ENCODE measurements around the gene THBS3.
"Not testable (repeated sequence)": the region's sequence is repeated elsewhere in the genome, so short reads cannot be mapped to it uniquely, and the experiment has no call there.

The THBS3 gene

DNA sequence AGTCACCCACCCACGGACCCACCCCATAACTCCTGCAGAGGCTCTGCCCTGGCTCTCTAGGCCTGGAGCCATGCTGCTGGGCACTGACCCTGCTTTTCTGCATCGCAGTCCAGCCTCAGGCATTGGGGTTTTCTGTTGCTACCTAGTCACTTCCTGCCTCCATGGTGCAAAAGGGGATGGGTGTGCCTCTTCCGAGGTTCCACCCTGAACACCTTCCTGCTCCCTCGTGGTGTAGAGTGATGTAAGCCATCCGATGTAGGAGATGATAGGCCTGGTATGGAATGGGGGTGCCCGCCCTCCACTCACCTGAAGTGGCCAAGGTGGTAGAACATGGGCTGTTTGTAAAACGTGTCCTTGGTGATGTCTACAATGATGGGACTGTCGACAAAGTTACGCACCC lies 27.7 kb upstream of the THBS3 start:
- in situ Hi-C loops (cut with MboI; ENCODE audit: low sequenced_read_pairs) = not testable (repeated sequence)

DNA sequence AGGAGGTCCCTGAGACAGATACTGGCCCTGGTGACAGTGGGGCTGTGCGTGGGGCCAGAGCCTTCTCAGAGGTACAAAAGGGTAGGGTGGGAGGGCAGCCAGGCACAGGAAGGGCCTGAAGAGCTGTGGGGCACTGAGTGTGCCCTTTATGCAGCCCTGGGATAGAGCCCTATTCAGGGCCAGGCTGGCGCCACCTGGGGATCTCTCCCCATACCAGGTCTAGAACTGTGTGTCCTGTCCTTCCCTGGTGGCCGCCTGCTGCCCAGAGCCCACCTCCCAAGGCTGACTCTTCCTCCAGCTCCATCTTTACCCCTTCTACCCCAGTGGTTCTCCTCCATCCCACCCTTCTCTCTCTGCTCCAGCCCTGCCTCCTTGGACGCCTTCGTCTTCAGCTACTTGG lies 25.8 kb upstream of the THBS3 start:
- in situ Hi-C loops (cut with MboI; ENCODE audit: low sequenced_read_pairs) = not testable (repeated sequence)

DNA sequence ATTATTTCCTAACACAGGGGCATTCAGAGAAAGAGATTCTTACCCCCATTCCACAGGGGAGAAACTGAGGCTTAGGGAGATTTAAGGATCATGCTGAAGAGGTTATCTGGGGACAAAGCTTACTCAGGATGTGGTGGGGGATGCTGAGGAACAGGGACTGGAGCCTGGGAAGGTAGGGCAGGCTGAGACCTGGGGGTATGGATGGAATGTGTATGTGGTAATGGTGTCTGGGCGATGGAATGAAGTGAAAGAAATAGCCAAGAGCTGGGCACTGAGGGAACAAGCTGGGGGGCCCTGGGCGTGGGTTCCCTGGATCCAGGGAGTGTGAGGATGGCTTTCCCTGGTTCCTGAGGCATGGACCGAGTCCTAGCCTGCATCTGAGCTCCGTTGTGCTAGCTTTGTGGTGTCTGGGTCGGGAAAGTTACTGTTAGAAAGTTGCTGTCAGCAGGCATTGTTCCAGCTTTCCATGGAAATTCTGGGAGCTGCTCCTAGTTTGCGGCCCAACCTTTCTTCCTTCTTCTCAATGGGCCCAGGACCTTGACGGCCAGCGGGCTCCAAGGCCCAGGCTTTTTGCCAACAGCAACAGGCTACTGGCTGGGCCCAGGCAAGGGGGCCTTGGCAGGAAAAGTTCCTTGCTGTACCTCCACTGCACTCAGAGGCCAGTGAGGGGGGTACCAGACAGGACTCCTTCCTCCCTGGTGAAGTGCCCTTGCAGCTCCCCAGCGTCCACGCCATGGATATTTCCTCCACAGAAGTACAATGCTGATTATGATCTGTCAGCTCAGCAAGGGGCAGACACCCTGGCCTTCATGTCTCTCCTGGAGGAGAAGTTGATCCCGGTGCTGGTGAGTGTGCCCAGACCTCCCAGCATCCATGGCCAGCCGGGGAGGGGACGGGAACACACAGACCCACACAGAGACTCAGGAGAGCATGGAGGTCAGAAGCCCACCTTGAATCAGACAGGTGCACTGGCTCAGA lies 24.6 kb upstream of the THBS3 start:
- in situ Hi-C loops (cut with MboI; ENCODE audit: low sequenced_read_pairs) = not testable (repeated sequence)

DNA sequence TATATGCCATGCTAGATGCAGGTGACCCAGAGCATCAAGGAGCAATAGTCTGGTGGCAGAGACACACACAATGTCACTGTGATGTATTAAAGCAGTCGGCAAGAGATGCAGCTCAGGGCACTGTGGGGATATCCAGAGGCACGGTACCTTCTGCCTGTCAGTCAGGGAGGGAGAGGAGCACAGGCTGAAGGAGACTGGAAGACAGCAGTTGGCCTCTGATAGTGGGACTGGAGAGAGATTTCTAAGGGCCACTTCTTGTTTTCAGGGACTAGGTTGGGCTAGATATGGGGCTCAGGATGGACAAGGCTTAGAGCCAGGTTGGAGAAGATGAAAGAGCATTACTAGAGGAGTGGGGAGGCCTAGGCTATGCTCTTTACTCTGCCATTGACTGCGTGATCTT lies 23.6 kb upstream of the THBS3 start:
- in situ Hi-C loops (cut with MboI; ENCODE audit: low sequenced_read_pairs) = not testable (repeated sequence)

DNA sequence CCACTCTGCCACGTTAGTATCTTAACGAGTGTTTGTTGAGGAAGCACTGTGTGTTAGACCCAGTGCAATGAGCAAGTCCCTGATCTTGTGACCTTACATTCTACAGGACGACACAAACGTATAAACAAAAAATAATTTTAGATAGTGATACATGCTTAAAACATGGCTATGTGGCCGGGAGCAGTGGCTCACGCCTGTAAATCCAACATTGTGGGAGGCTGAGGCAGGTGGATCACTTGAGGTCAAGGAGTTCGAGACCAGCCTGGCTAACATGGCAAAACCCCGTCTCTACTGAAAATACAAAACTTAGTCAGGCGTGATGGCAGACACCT lies 20.4 kb upstream of the THBS3 start:
- in situ Hi-C loops (cut with MboI; ENCODE audit: low sequenced_read_pairs) = no loop called here

DNA sequence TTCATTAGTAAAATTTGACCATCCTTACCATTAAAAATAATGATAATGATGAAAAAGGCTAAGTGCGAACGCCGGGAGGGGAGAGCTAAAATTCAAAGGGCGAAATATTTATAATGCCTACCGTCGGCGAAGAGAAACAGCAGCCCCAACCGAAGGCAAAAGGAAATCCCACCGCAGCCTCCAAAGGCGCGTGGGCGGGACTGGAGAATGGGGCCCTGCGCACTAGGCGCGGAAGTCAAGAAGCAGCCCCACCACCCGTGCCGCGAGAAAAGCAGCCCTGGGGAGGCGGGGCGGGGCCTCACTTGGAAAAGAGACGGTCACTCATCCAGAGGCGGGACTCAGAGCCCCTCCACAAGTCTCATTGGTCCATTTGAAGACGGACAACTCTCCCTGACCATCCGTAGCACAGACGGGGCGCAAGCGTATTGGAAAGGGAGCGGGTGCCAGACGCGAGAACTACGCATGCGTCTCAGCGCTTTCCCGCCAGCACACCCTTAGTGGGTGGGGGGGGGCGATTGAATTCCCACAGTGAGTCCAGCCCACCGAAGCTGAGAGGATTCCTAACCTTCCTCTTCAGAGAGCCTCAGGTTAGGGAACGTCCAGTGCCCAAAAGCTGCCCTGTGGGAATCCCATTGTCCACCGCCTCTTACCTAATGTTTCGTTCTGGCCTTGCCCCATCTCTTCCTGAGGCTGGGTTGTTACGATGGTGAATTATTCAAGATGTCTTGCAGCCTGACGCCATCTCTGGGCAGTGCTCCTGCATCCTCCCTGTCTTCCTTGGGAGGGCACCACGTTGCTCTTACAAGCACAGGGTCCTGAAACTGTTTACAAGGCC lies 19.8 kb upstream of the THBS3 start:
- in situ Hi-C loops (cut with MboI; ENCODE audit: low sequenced_read_pairs) = no loop called here

DNA sequence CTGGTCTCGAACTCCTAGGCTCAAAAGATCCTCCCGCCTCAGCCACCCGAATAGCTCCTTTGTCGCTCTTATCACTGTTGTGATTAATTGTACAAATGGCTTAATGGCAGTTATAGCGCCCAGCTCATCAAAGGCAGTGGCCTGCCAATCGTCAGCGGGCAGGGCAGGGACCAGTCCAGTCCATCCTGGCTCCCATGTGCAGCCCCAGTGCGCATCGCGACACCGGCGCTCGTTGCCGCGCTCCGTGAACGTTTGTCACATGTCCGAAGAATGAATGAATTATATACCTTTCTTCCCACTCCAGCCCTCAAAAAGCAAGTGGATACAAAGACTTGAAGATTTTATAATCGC lies 19.2 kb upstream of the THBS3 start:
- in situ Hi-C loops (cut with MboI; ENCODE audit: low sequenced_read_pairs) = no loop called here

DNA sequence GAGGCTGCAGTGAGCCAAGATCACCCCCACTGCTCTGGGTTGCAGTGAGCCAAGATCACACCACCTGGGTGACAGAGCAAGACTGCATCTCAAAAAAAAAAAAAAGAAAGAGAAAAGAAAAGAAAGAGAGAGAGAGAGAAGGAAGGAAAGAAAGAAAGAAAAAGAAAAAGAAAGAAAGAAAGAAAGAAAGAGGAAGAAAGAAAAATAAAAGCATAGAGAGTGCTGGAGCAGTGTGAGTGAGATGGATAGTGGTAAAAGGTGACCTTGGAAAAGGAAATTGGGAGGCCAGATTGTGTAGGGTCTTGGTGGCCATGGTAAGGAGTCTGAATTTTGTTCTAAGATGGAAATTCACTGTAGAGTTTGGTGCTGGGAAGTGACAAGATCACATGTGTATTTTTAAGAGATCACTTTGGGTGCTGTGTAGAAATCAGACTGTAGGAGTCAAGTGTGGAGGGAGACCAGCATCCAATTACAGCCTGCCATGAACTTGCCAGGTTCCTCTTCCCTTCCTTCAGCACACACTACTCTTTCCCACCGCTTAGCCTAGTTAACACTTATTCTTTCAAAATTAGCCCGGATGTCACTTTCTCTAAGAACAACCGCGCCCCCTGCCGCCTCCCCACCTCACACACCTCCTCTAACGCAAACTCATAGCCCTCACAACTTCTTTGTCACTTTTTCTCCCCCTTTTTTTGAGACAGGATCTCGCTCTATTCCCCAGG lies 18.7 kb upstream of the THBS3 start:
- in situ Hi-C loops (cut with MboI; ENCODE audit: low sequenced_read_pairs) = no loop called here

DNA sequence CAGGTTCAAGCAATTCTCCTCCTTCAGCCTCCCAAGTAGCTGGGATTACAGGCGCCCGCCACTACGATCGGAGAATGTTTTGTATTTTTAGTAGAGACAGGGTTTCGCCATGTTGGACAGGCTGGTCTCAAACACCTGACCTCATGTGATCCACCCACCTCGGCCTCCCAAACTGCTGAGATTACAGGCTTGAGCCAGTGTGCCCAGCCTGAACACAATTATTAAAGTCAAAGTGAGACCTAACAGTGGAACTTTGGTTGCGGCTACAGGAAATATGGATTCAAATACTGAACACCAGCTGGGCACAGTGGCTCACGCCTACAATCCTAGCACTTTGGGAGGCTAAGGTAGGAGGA lies 17.7 kb upstream of the THBS3 start:
- in situ Hi-C loops (cut with MboI; ENCODE audit: low sequenced_read_pairs) = not testable (repeated sequence)

DNA sequence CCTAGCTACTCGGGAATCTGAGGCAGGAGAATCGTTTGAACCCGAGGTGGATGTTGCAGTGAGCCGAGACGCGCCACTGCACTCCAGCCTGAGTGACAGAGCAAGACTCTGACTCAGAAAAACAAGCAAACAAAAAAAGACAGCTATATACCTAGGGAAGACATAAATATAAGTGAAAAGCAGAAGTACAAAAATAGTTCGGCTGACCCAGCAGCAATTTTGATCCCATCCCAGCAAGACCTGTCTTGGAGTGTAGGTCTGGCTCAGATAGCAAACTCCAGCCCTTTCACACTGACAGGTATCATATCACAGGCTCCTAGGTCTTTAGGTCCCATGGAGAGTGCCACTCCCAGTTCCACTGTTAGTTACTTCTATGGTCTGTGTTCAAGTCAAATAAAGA lies 15.3 kb upstream of the THBS3 start:
- in situ Hi-C loops (cut with MboI; ENCODE audit: low sequenced_read_pairs) = no loop called here

DNA sequence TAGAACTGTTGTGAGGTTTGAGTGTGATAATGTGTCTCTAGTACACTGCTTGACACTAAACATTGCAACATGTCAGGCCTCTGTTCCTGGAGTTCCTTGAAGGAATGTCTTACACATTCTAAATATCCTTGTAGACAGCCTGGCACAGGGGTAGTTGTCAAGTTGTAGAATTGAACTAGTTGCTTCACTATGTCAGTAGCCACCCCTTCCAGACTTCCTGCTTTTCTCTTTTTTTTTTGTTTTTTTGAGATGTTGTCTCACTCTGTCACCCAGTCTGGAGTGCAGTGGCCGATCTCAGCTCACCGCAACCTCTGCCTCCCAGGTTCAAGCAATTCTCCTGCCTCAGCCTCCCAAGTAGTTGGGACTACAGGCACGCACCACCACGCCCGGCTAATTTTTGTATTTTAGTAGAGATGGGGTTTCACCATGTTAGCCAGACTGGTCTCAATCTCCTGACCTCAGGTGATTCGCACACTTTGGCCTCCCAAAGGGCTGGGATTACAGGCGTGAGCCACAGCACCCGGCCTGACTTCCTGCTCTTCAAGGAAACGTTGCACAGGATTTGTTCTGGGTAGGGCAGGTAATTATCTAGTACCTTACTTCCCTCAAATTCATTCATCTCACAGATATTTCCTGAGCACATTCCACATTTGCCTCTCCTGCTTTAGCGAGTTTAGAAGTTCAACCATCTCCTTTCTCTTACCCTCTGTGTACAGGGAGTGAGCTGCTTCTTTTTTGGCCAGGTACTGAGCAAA lies 12.7 kb upstream of the THBS3 start:
- in situ Hi-C loops (cut with MboI; ENCODE audit: low sequenced_read_pairs) = not testable (repeated sequence)

DNA sequence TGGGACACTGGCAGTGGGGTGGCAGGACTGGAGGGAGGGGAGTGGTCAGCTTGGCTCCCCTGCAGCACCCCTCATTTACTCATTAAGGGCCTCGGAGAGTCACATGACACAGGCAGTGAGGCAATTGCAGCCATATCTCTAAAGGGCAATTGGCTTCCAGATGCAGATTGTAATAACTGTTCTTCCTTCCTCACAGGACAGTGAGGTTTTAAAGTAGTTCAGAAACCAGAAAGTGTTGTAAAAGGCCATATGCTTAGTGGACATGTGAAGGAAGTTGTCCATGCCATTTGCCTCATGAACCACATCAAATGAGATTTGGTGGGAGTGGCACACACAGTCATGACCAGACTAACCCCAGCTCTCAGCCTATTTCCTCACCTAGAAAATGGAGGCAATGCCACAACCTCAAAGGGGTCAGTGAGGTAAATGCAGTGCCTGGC lies 11.9 kb upstream of the THBS3 start:
- in situ Hi-C loops (cut with MboI; ENCODE audit: low sequenced_read_pairs) = no loop called here

DNA sequence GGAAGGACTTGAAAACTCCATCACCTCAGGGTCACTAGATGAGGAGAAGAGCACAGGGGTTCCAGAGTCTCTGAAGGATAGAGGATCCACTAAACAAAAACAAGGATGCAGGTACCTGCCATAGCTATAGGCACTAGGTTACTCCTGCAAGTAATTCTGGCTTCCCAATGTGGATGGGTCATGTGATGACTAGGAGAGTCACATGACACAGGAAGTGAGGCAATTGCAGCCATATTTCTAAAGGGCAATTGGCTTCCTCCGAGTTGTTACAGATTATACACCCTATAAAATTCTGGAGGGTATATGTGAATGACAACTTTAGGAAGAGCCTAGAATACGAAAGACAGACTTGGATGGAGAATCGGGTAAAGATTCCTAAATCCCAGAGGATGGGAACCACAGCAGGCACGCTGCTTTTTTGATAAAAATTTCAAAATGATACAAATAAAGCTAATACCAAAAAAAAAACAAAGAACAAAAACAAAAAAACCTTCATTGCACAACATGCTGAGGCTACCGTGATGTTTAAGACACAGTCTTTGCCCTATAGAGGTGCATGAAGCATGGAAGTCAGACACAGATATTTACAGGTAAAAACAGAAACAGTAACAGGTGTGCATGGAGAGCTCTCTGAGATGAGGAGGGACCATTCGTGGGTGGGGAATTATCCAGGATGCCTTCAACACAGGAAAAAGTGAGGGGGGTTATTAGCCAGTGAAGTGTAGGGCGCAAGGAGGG lies 11.3 kb upstream of the THBS3 start:
- in situ Hi-C loops (cut with MboI; ENCODE audit: low sequenced_read_pairs) = no loop called here

DNA sequence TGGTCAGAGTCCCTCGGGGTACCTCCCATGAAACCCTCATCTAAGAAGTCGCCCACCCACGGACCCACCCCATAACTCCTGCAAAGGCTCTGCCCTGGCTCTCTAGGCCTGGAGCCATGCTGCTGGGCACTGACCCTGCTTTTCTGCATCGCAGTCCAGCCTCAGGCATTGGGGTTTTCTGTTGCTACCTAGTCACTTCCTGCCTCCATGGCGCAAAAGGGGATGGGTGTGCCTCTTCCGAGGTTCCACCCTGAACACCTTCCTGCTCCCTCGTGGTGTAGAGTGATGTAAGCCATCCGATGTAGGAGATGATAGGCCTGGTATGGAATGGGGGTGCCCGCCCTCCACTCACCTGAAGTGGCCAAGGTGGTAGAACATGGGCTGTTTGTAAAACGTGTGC lies 7.0 kb upstream of the THBS3 start:
- in situ Hi-C loops (cut with MboI; ENCODE audit: low sequenced_read_pairs) = not testable (repeated sequence)

DNA sequence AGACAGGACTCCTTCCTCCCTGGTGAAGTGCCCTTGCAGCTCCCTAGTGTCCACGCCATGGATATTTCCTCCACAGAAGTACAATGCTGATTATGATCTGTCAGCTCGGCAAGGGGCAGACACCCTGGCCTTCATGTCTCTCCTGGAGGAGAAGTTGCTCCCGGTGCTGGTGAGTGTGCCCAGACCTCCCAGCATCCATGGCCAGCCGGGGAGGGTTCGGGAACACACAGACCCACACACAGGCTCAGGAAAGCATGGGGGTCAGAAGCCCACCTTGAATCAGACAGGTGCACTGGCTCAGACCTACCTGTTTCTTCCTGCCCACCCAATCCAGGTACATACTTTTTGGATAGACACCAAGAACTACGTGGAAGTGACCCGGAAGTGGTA lies 4.3 kb upstream of the THBS3 start:
- in situ Hi-C loops (cut with MboI; ENCODE audit: low sequenced_read_pairs) = not testable (repeated sequence)

DNA sequence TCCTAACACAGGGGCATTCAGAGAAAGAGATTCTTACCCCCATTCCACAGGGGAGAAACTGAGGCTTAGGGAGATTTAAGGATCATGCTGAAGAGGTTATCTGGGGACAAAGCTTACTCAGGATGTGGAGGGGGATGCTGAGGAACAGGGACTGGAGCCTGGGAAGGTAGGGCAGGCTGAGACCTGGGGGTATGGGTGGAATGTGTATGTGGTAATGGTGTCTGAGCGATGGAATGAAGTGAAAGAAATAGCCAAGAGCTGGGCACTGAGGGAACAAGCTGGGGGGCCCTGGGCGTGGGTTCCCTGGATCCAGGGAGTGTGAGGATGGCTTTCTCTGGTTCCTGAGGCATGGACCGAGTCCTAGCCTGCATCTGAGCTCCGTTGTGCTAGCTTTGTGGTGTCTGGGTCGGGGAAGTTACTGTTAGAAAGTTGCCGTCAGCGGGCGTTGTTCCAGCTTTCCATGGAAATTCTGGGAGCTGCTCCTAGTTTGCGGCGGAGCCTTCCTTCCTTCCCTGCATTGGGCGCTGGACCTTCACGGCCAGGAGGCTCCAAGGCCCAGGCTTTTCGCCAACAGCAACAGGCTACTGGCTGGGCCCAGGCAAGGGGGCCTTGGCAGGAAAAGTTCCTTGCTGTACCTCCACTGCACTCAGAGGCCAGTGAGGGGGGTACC lies 3.8 kb upstream of the THBS3 start:
- in situ Hi-C loops (cut with MboI; ENCODE audit: low sequenced_read_pairs) = not testable (repeated sequence)

DNA sequence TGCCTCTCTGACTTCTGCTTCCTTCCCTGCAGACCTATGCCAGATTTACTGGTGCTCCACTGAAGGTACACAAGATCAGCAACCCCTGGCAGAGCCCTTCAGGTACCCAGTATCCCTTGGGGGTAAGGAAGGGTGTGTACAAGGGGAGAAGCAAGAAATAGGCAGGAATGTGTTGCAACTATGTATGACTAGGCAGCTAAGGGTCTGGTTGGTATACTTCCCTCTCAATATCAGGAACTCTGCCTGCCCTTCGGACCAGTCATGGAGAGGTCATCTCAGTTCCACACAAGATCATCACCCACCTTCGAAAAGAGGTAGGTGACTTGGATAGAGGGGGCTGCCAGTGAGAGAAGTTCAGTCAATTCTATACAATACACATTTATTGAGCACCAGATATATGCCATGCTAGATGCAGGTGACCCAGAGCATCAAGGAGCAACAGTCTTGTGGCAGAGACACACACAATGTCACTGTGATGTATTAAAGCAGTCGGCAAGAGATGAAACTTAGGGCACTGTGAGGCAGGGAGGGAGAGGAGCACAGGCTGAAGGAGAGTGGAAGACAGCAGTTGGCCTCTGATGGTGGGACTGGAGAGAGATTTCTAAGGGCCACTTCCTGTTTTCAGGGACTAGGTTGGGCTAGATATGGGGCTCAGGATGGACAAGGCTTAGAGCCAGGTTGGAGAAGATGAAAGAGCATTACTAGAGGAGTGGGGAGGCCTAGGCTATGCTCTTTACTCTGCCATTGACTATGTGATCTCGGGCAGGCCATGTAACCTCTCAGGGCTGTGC lies 2.8 kb upstream of the THBS3 start:
- in situ Hi-C loops (cut with MboI; ENCODE audit: low sequenced_read_pairs) = no loop called here

DNA sequence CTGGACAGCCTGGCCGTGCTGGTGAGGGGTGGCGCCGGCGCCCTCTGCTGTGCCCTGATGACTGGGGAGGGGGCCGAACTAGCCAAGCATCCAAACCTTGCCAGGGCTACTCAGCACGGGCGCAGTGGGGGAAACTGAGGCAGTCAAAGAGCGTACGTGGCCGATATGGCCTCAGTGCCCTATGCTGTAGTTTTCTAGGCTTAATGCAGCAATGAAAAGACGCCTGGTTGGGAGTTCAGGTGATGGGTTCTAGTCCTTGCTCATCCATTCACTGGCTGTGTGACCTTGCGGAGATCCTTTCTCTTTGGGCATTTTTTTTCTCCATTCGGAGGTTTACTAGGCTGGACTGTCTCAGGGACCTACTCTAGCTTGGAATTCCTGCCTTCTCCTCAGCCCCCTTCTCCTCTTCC lies 1.6 kb upstream of the THBS3 start:
- in situ Hi-C loops (cut with MboI; ENCODE audit: low sequenced_read_pairs) = no loop called here
